Duodenal mucosa (tissue), 2 donors: Measurements from ENCODE around the gene HSBP1L1.
"Not testable (repeated sequence)": the region's sequence is repeated elsewhere in the genome, so short reads cannot be mapped to it uniquely, and the experiment has no call there.

Experiments
- H3K27ac ChIP-seq: one replicate; pipeline ENCODE4 v1.7.0; 2013; ENCODE audit warnings: low read depth, low read length
- H3K27me3 ChIP-seq, 2 donors: one replicate each; pipeline ENCODE4 v1.7.0; 2013; ENCODE audit warnings: low read length in 2 of 2, control low read depth in 1 of 2; ENCODE audit not compliant: insufficient read depth in 2 of 2, control insufficient read depth in 1 of 2
- H3K36me3 ChIP-seq, 2 donors: one replicate each; pipeline ENCODE4 v1.7.0; 2013; ENCODE audit warnings: low read length in 2 of 2, control low read depth in 1 of 2; ENCODE audit not compliant: insufficient read depth in 2 of 2, control insufficient read depth in 1 of 2
- H3K4me1 ChIP-seq, 2 donors: one replicate each; pipeline ENCODE4 v1.7.0; 2013; ENCODE audit warnings: low read length in 2 of 2, control low read depth in 1 of 2; ENCODE audit not compliant: insufficient read depth in 2 of 2, control insufficient read depth in 1 of 2
- H3K4me3 ChIP-seq, 2 donors: one replicate each; pipeline ENCODE4 v1.7.0; 2013; ENCODE audit warnings: low read length in 2 of 2, low read depth in 1 of 2
- H3K9ac ChIP-seq, 2 donors: one replicate each; pipeline ENCODE4 v1.7.0; 2013; ENCODE audit warnings: low read length in 2 of 2, low read depth in 1 of 2
- H3K9me3 ChIP-seq, 2 donors: one replicate each; pipeline ENCODE4 v1.7.0; 2013; ENCODE audit warnings: low read length in 2 of 2, control low read depth in 1 of 2; ENCODE audit not compliant: control insufficient read depth in 1 of 2

Gene HSBP1L1

GRCh38 chr18:79983793-79984192, 19.4 kb downstream of the HSBP1L1 start:
- no peak overlapping the region for H3K4me3 ChIP-seq
- no peak overlapping the region for H3K9ac ChIP-seq
- H3K36me3 ChIP-seq, result peaks cover 0 to 23% of the 10 kb centered on the region in 2 donors
- no peaks in the 10 kb centered on the region for H3K9me3 ChIP-seq
- no peak overlapping the region for H3K27ac ChIP-seq
- peaks cover 9 to 23% of the 10 kb centered on the region in 2 donors for H3K4me1 ChIP-seq
- no peaks in the 10 kb centered on the region for H3K27me3 ChIP-seq

- no peaks in the 10 kb centered on the region for H3K9me3 ChIP-seq
- peaks cover 0 to 20% of the 10 kb centered on the region in 2 donors for H3K36me3 ChIP-seq
- no peaks in the 10 kb centered on the region for H3K27me3 ChIP-seq
- H3K4me3 ChIP-seq, result no peak overlapping the region
- H3K9ac ChIP-seq, result no peak overlapping the region
- H3K27ac ChIP-seq, result no peak overlapping the region
- H3K4me1 ChIP-seq, result peaks cover 9 to 26% of the 10 kb centered on the region in 2 donors
Measured at GRCh38 chr18:79985172-79985571, 20.7 kb downstream of the HSBP1L1 start.

GRCh38 chr18:79986726-79987125, 22.3 kb downstream of the HSBP1L1 start:
- peak overlapping the region; percentile 76 to 85 for H3K4me3 ChIP-seq
- H3K4me1 ChIP-seq, result peaks cover 9 to 26% of the 10 kb centered on the region in 2 donors
- peaks cover 0 to 20% of the 10 kb centered on the region in 2 donors for H3K36me3 ChIP-seq
- no peak overlapping the region for H3K27ac ChIP-seq
- no peaks in the 10 kb centered on the region for H3K9me3 ChIP-seq
- H3K27me3 ChIP-seq, result no peaks in the 10 kb centered on the region
- H3K9ac ChIP-seq, result peak overlapping the region; percentile 6 to 90

GRCh38 chr18:79987566-79987965, 23.1 kb downstream of the HSBP1L1 start:
- Histone ChIP-seq H3K27ac (no peak overlapping the region), H3K4me3 (peak overlapping the region; percentile 76 to 85), H3K9ac (peak overlapping the region; percentile 76 to 90), H3K4me1 (peaks cover 9 to 24% of the 10 kb centered on the region in 2 donors), H3K9me3 (no peaks in the 10 kb centered on the region), H3K27me3 (no peaks in the 10 kb centered on the region), H3K36me3 (peaks cover 0 to 16% of the 10 kb centered on the region in 2 donors)

- H3K4me3 ChIP-seq, result peak overlapping the region; percentile 76 to 85
- H3K27me3 ChIP-seq, result no peaks in the 10 kb centered on the region
- H3K4me1 ChIP-seq, result peaks cover 9 to 20% of the 10 kb centered on the region in 2 donors
- peak overlapping the region; percentile 94 for H3K27ac ChIP-seq
- H3K36me3 ChIP-seq, result peaks cover 0 to 13% of the 10 kb centered on the region in 2 donors
- no peaks in the 10 kb centered on the region for H3K9me3 ChIP-seq
- H3K9ac ChIP-seq, result peak overlapping the region; percentile 76 to 90
Measured at GRCh38 chr18:79988071-79988450, 23.6 kb downstream of the HSBP1L1 start.

- peak within 1 kb of the TSS; percentile 94 for H3K27ac ChIP-seq
- H3K27me3 ChIP-seq, result no peaks in the 10 kb centered on the region
- peak within 1 kb of the TSS; percentile 76 to 85 for H3K4me3 ChIP-seq
- no peaks in the 10 kb centered on the region for H3K9me3 ChIP-seq
- peak within 1 kb of the TSS; percentile 76 to 90 for H3K9ac ChIP-seq
- H3K36me3 ChIP-seq, result peaks cover 0 to 13% of the 10 kb centered on the region in 2 donors
- peaks cover 9 to 15% of the 10 kb centered on the region in 2 donors for H3K4me1 ChIP-seq
Measured at GRCh38 chr18:79988451-79989194, 24.2 kb downstream of the HSBP1L1 start, which contains the start of gene TXNL4A. TSS of gene TXNL4A (minus strand) at chr18:79988563. CDS start at chr18:79988392, 171 bp downstream.

- Histone ChIP-seq H3K36me3 (peaks cover 0 to 13% of the 10 kb centered on the region in 2 donors), H3K27me3 (no peaks in the 10 kb centered on the region), H3K4me3 (peak overlapping the region; percentile 76 to 85), H3K9me3 (no peaks in the 10 kb centered on the region), H3K4me1 (peaks cover 9 to 13% of the 10 kb centered on the region in 2 donors), H3K9ac (peak overlapping the region in 1 of 2 donors; percentile 90), H3K27ac (peak overlapping the region; percentile 94)
Measured at GRCh38 chr18:79989195-79989497, 24.7 kb downstream of the HSBP1L1 start.

GRCh38 chr18:79991494-79991893, 27.1 kb downstream of the HSBP1L1 start:
- Histone ChIP-seq H3K4me3 (no peak overlapping the region), H3K36me3 (no peaks in the 10 kb centered on the region), H3K9ac (no peak overlapping the region), H3K9me3 (no peaks in the 10 kb centered on the region), H3K27ac (no peak overlapping the region), H3K4me1 (peaks cover 9 to 10% of the 10 kb centered on the region in 2 donors), H3K27me3 (no peaks in the 10 kb centered on the region)

- not testable (repeated sequence) for H3K36me3 ChIP-seq, H3K9me3 ChIP-seq, H3K9ac ChIP-seq, H3K4me1 ChIP-seq, H3K27ac ChIP-seq, H3K4me3 ChIP-seq, H3K27me3 ChIP-seq
Measured at GRCh38 chr18:79999701-80000100, 35.3 kb downstream of the HSBP1L1 start.

GRCh38 chr18:80000877-80001276, 36.4 kb downstream of the HSBP1L1 start:
- peaks cover 0 to 6% of the 10 kb centered on the region in 2 donors for H3K9me3 ChIP-seq

More at GRCh38 chr18:80000877-80001276, 36.4 kb downstream of the HSBP1L1 start:
- no peaks in the 10 kb centered on the region for H3K36me3 ChIP-seq
- no peak overlapping the region for H3K9ac ChIP-seq
- no peaks in the 10 kb centered on the region for H3K4me1 ChIP-seq
- H3K27me3 ChIP-seq, result no peaks in the 10 kb centered on the region
- no peak overlapping the region for H3K4me3 ChIP-seq
- H3K27ac ChIP-seq, result no peak overlapping the region
